Thyroid gland (tissue), 4 donors: ENCODE data around the gene NKRF. TPM values are rescaled to one million over a fixed set of nuclear protein-coding genes. Genes with fewer than 3 reads are reported as not detected.

Experiments used
- DNase-seq, 2 donors: peaks; one replicate each; pipeline ENCODE4 v3.0.0-alpha.2; 2019
- H3K27ac ChIP-seq, 3 donors: fragments of 200-600 bp; sonication (generic); 1 replicate in 2 of 3; 2 replicates in 1 of 3; pipeline ENCODE4 v1.5.1; 2016 to 2019; ENCODE audit warnings: mild to moderate bottlenecking in 1 of 3, moderate library complexity in 1 of 3
- H3K27me3 ChIP-seq: fragments of 200-600 bp; sonication (generic); one replicate; pipeline ENCODE4 v1.5.1; 2019
- H3K36me3 ChIP-seq, 2 donors: fragments of 200-600 bp; sonication (generic); one replicate each; pipeline ENCODE4 v1.5.1; 2016 to 2019
- H3K4me1 ChIP-seq, 2 donors: fragments of 200-600 bp; sonication (generic); one replicate each; pipeline ENCODE4 v1.5.1; 2017 to 2019
- H3K4me3 ChIP-seq, 3 donors: fragments of 200-600 bp; sonication (generic); replicated peaks in 1 of 3; 1 replicate in 2 of 3; 2 replicates in 1 of 3; pipeline ENCODE4 v1.5.1; 2016; ENCODE audit warnings: mild to moderate bottlenecking in 1 of 3
- H3K9me3 ChIP-seq: fragments of 200-600 bp; sonication (generic); one replicate; pipeline ENCODE4 v1.5.1; 2017
- POLR2A ChIP-seq, 2 donors: fragments of 450-650 bp; IDR thresholded peaks; one replicate each; pipeline ENCODE4 v1.6.1; 2017; ENCODE audit warnings: antibody characterized with exemption in 2 of 2, mild to moderate bottlenecking in 2 of 2, moderate library complexity in 1 of 2
- WGBS, 2 donors: methylation state at CpG; one replicate each; pipeline ENCODE4 v1.1.5; 2017; 5-methylcytosine and 5-hydroxymethylcytosine counted together
- intact Hi-C: fragments of 100-400 bp; cut with DNase I; formaldehyde crosslinking; loops from one replicate; pipeline ENCODE4 v1.15.1; 2023
- total RNA-seq, 4 donors: library from RNA; depleted of rRNA; stranded (reverse); fragments of >200 nt; gene quantifications; one replicate each; pipeline ENCODE4 v1.2.3, GENCODE V29; 2016
- TF ChIP-seq, protein P1 (sequence below), 6 experiments: fragments of 200-600 bp in 3 of 6; fragments of 450-650 bp in 3 of 6; sonication (generic) in 3 of 6; IDR thresholded peaks; one replicate each; pipeline ENCODE4 v1.5.1; 2016 to 2019; ENCODE audit warnings: antibody characterized with exemption in 6 of 6, mild to moderate bottlenecking in 2 of 6, inconsistent platforms in 1 of 6, moderate library complexity in 1 of 6

NKRF gene
- total RNA-seq, 4 donors from 2014 or later: 6.1 to 9.5 (median 7.9) TPM

DNA sequence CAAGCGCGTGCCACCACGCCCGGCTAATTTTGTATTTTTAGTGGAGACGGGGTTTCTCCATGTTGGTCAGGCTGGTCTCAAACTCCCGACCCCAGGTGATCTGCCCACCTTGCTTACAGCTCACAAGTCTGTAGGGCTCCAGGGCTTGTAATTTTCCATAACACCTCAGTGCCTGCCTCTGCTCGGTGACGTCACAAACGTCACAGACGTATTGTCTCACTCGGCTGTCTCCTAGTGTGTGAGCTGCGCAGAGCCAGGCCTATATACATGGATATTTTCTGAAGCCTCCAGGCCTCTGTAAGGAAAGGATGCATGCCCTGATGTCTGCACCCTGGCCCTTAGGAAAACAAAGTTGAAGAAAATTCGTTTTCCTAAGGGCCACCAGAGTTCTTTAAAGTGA, 8.6 kb upstream of the NKRF start:
- intact Hi-C loops: no loop called here
- WGBS, 2 donors: 77 to 86% methylated on average over 12 to 13 of the region's 13 CpGs
- Histone ChIP-seq H3K4me3 (no peak overlapping the region), H3K27me3 (no peaks in the 10 kb centered on the region), H3K36me3 (no peaks in the 10 kb centered on the region), H3K4me1 (no peaks in the 10 kb centered on the region), H3K9me3 (no peaks in the 10 kb centered on the region), H3K27ac (no peak overlapping the region)
- TF ChIP-seq, protein P1, sequence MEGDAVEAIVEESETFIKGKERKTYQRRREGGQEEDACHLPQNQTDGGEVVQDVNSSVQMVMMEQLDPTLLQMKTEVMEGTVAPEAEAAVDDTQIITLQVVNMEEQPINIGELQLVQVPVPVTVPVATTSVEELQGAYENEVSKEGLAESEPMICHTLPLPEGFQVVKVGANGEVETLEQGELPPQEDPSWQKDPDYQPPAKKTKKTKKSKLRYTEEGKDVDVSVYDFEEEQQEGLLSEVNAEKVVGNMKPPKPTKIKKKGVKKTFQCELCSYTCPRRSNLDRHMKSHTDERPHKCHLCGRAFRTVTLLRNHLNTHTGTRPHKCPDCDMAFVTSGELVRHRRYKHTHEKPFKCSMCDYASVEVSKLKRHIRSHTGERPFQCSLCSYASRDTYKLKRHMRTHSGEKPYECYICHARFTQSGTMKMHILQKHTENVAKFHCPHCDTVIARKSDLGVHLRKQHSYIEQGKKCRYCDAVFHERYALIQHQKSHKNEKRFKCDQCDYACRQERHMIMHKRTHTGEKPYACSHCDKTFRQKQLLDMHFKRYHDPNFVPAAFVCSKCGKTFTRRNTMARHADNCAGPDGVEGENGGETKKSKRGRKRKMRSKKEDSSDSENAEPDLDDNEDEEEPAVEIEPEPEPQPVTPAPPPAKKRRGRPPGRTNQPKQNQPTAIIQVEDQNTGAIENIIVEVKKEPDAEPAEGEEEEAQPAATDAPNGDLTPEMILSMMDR (IDR thresholded peaks at IDR 0.05): no peak
- TF ChIP-seq POLR2A (IDR thresholded peaks at IDR 0.05): no peak
- DNase-seq: no peak

- Histone ChIP-seq H3K27me3 (no peaks in the 10 kb centered on the region), H3K36me3 (no peaks in the 10 kb centered on the region), H3K4me1 (peaks cover 0 to 6% of the 10 kb centered on the region in 2 donors), H3K9me3 (no peaks in the 10 kb centered on the region), H3K4me3 (peak overlapping the region in 1 of 3 donors; percentile 43), H3K27ac (peak overlapping the region in 2 of 3 donors; percentile 85 to 94)
- DNase-seq: no peak
- intact Hi-C loops: no loop called here
- whole genome bisulfite sequencing, 2 donors: 36 to 55% methylated on average over 7 of the region's 7 CpGs
- TF ChIP-seq, protein P1 (IDR thresholded peaks at IDR 0.05): no peak
- TF ChIP-seq POLR2A (IDR thresholded peaks at IDR 0.05): no peak
Observed at GRCh38 chrX:119607018-119607389, 780 bp upstream of the NKRF start.

DNA sequence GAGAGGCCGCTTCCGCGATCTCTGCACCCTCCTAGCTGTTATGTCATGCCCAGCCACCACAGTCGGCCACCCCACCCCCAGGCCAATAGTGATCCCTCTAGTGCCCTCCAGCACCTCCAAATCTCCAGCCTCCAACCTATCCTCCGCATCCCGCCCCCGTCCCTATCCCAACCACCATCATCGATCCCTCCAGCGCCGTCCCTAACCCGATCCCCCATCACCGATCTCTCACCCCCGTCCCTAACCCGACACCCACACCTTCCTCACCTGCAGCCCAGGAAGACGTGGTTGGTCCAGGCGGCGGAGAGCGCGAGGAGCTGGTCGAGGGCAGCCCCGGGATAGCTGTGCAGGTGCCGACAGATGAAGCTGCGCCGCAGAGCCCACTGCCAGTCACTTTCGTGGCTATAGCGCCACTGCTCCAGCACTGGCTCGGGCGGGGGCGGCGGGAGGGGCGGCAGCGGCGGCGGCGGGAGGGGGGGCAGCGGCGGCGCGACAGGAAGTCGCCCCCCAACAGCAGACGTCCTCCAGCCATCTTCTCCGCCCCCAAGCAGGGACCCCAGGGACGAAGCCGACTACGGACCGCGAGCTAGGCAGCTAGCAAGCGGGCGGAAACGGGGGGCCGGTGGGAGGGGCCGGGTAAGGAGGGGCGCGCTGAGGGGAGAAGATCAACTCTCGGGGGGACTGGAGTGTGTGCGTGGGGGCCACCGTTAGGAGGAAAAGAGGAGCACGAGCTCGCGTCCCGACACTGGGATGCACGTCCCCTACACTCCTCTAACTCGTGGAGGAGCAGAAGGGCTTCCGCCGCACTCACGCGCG, 552 bp downstream of the NKRF start:
- DNase-seq: peak; percentile 26 to 40
- peak overlapping the region; percentile 30 to 94 (median 85) for H3K27ac ChIP-seq
- H3K4me3 ChIP-seq: peak overlapping the region; percentile 33 to 70 (median 43)
- no peaks in the 10 kb centered on the region for H3K9me3 ChIP-seq
- no peaks in the 10 kb centered on the region for H3K36me3 ChIP-seq
- no peaks in the 10 kb centered on the region for H3K27me3 ChIP-seq
- no peak for TF ChIP-seq POLR2A (IDR thresholded peaks at IDR 0.05)
- TF ChIP-seq, protein P1 (IDR thresholded peaks at IDR 0.05): no peak
- WGBS, 2 donors: 2 to 3% methylated on average over 12 to 14 of the region's 68 CpGs
- peaks cover 0 to 6% of the 10 kb centered on the region in 2 donors for H3K4me1 ChIP-seq
- intact Hi-C loops: no loop called here

DNA sequence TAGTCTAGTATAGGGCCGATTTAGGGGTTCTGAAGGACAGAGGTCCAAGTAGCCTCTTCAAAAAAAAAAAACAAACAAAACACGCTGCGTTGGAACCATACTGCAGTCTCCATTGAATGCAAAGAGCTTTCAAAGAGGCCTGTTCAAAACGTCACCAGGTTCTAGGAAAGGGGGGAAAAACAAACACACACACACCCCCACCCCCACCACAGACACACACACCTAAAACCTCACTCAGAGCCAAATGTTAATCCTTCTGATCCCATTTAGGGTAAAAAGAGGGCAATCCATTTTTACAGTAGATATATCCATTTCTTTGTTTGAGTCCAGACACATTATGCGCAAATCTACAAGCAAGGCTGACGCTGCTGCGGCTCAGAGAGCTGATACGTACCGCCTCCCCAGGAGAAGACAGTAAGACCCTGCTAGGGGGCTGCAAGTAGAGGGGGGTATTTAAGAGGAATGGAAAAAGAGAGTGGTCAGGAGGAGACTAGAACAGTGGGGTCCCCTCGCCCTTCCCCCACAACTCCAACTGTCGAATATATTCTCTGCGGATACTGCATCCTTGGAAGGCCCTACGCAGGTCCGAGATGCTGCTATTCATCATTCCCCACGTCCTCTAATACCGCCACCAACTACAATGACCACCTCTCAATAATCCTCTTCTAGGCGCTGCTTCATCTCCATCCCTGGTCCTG, 1.3 kb downstream of the NKRF start:
- Histone ChIP-seq H3K27me3 (no peaks in the 10 kb centered on the region), H3K9me3 (no peaks in the 10 kb centered on the region), H3K27ac (peak overlapping the region in 1 of 3 donors; percentile 94), H3K4me3 (peak overlapping the region in 1 of 3 donors; percentile 43), H3K36me3 (no peaks in the 10 kb centered on the region), H3K4me1 (peaks cover 0 to 6% of the 10 kb centered on the region in 2 donors)
- TF ChIP-seq, protein P1 (IDR thresholded peaks at IDR 0.05): no peak
- no peak for TF ChIP-seq POLR2A (IDR thresholded peaks at IDR 0.05)
- DNase-seq: no peak
- WGBS, 2 donors: 14 to 24% methylated on average over 12 to 17 of the region's 17 CpGs
- intact Hi-C loops: no loop called here
